Kidney epithelial cell (primary cell): ENCODE measurements around the gene ECEL1. TPM values are rescaled to one million over a fixed set of nuclear protein-coding genes. Genes with fewer than 3 reads are reported as not detected.

Experiments
- DNase-seq: peaks from one replicate; pipeline ENCODE4 v3.0.0-alpha.2; 2010; ENCODE audit warnings: low read depth
- H3K27me3 ChIP-seq: 2 replicates; pipeline ENCODE4 v1.6.0; 2011; ENCODE audit warnings: low read length; ENCODE audit not compliant: control insufficient read depth, insufficient read depth
- H3K36me3 ChIP-seq: 2 replicates; pipeline ENCODE4 v1.5.1; 2011; ENCODE audit warnings: low read length; ENCODE audit not compliant: control insufficient read depth, insufficient read depth
- H3K4me3 ChIP-seq: 2 replicates; pipeline ENCODE4 v1.5.1; 2011; ENCODE audit warnings: low read depth, mild to moderate bottlenecking, control low read depth, low read length
- total RNA-seq: library from RNA; depleted of rRNA; stranded (reverse); fragments of >200 nt; gene quantifications from 2 replicates; pipeline ENCODE4 v1.2.3, GENCODE V29; 2015
- TF ChIP-seq, protein P1 (sequence below): IDR thresholded peaks from 2 replicates; pipeline ENCODE4 v1.5.1; 2011; ENCODE audit warnings: mild to moderate bottlenecking, moderate library complexity, low read length, control low read depth, inconsistent platforms; ENCODE audit not compliant: insufficient read depth, poor library complexity, severe bottlenecking

The ECEL1 gene
- total RNA-seq, 1 donor from 2014 or later = 2.2 TPM

- H3K36me3 ChIP-seq = no peaks in the 10 kb centered on the region
- no peak for DNase-seq
- TF ChIP-seq, protein P1, sequence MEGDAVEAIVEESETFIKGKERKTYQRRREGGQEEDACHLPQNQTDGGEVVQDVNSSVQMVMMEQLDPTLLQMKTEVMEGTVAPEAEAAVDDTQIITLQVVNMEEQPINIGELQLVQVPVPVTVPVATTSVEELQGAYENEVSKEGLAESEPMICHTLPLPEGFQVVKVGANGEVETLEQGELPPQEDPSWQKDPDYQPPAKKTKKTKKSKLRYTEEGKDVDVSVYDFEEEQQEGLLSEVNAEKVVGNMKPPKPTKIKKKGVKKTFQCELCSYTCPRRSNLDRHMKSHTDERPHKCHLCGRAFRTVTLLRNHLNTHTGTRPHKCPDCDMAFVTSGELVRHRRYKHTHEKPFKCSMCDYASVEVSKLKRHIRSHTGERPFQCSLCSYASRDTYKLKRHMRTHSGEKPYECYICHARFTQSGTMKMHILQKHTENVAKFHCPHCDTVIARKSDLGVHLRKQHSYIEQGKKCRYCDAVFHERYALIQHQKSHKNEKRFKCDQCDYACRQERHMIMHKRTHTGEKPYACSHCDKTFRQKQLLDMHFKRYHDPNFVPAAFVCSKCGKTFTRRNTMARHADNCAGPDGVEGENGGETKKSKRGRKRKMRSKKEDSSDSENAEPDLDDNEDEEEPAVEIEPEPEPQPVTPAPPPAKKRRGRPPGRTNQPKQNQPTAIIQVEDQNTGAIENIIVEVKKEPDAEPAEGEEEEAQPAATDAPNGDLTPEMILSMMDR = no peak
- peaks cover 15% of the 10 kb centered on the region for H3K27me3 ChIP-seq
- no peak overlapping the region for H3K4me3 ChIP-seq
Observed at GRCh38 chr2:232532419-232532818, 44.8 kb upstream of the ECEL1 start.

DNA sequence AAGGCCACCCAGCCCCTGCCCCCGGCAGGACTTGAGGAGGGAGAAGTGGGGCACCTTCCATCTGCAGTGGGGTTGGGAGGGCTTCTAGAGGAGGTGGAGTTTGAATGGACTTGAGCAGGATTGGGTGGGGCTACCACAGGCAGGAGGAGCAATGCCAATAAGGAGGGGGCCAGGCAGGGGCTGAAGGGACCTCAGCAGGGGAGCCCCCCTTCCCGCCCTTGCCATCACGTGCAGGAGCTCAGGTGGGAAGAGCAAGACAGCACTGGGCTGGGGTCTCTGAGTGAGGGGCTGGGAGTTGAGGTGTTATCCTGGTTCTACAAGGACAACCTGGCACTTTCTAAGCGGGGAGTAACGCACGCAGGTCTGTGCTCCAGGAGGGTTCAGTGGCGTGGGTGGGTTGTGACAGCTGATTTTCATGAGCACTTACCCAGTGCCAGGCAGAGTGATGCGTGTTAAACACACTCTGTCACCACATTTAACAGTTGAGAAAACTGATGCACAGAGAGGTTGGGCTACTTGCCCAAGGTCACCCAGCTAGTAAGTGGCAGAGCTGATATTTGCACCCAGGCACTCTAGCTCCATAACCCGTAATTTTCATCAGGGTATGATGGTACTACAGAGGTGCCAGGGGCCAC lies 43.1 kb upstream of the ECEL1 start:
- H3K27me3 ChIP-seq = peaks cover 20% of the 10 kb centered on the region
- H3K4me3 ChIP-seq = no peak overlapping the region
- no peaks in the 10 kb centered on the region for H3K36me3 ChIP-seq
- TF ChIP-seq, protein P1 = no peak
- no peak for DNase-seq

DNA sequence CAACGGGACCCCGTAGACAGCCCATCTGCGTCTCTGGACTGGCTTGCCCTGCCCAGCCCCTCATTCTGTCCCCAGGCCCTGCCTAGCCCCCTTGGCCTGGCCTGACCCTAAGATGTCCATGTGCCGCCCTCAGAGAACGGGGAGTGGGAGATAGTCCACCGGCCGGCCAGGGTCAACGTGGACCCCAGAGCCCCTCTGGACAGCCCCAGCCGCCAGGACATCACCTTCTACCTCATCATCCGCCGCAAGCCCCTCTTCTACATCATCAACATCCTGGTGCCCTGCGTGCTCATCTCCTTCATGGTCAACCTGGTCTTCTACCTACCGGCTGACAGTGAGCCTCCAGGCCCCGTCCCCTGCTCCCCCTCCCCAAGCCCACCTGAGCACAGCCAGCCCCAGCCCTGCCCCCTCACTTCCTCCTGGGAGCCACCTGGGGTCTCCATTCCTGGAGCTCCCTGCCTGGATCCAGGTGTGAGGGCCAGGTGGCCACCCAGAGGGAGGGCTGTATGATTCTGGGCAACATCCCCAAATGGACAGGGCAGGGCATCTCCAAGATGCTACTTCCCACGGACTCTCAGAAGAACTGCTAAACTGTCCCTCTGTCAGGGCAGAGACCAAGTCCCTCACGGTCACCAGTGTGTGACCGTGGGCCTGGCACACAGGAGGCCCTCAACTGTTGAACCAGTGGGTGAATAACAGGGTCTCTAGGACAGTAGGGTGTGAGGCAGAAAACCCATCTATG lies 42.3 kb upstream of the ECEL1 start:
- TF ChIP-seq, protein P1 = no peak
- H3K4me3 ChIP-seq = no peak overlapping the region
- no peaks in the 10 kb centered on the region for H3K36me3 ChIP-seq
- no peak for DNase-seq
- peaks cover 26% of the 10 kb centered on the region for H3K27me3 ChIP-seq

- H3K4me3 ChIP-seq = no peak overlapping the region
- H3K36me3 ChIP-seq = no peaks in the 10 kb centered on the region
- TF ChIP-seq, protein P1 = no peak
- peaks cover 34% of the 10 kb centered on the region for H3K27me3 ChIP-seq
- DNase-seq = no peak
Observed at GRCh38 chr2:232528746-232529460, 41.3 kb upstream of the ECEL1 start.

GRCh38 chr2:232527905-232528470 lies 40.4 kb upstream of the ECEL1 start:
- TF ChIP-seq, protein P1 = no peak
- H3K4me3 ChIP-seq = no peak overlapping the region
- no peaks in the 10 kb centered on the region for H3K36me3 ChIP-seq
- H3K27me3 ChIP-seq = peaks cover 44% of the 10 kb centered on the region
- no peak for DNase-seq
